ENCODE results near the gene ANAPC16.

ANAPC16 gene

GRCh38 chr10:72272689-72273409 is 57.0 kb downstream of the ANAPC16 start:
- peaks cover 3% of the 10 kb centered on the region; the same call in 1 of the 2 replicates for H3K36me3 ChIP-seq (ENCODE audit: control insufficient read depth, insufficient read depth, low read length)
- no peak for DNase-seq (ENCODE audit: low read depth, low spot score)
- H3K4me3 ChIP-seq (ENCODE audit: low read length): peak overlapping the region; percentile 59; the same call in 1 of the 2 replicates
- H3K27ac ChIP-seq (ENCODE audit: low read length): no peak overlapping the region
- WGBS (ENCODE audit: insufficient coverage, insufficient read length): no CpG with 5 or more reads among the region's 28 CpGs
- no peaks in the 10 kb centered on the region for H3K9me3 ChIP-seq (ENCODE audit: control insufficient read depth, insufficient read depth, low read length)
- peaks cover 3% of the 10 kb centered on the region for H3K4me1 ChIP-seq (ENCODE audit: control insufficient read depth, insufficient read depth, low read length)
- no peaks in the 10 kb centered on the region for H3K27me3 ChIP-seq (ENCODE audit: control insufficient read depth, insufficient read depth, low read length)

DNA sequence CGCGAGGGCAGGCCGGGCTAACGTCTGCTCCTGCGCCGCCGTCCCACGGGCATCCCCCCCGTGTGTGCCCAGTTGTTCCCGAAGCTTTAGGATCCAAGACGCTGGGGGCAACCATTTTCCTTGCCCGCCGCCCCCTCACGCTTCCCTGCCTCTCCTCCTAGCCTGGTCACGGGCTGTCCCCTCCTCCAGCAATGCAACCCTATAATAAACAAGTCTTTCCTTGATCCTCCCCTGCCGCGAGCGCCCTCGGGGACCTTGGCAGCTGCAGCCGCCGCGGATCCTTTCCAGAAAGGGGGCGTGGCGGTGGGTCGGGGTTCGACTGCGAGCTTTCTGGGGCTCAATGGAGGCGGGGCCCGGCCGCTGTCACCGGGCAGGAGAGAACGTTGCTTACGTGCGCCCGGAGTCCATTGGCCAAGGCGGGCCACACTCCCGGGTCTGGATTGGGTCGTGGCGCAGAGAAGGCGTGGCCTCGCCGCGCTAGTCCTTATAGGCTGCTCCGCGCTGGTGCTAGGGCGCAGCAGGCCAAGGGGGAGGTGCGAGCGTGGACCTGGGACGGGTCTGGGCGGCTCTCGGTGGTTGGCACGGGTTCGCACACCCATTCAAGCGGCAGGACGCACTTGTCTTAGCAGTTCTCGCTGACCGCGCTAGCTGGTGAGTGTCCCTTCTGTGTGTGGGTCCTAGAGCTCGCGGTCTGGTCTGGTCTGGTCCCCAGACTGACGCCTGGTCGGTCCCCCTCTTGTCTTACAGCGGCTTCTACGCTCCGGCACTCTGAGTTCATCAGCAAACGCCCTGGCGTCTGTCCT is 57.8 kb downstream of the ANAPC16 start, which contains the start of gene DDIT4:
DDIT4 (plus strand) TSS at position 515 of the 803 bp plus-strand sequence. CDS start 293 bp downstream, outside the sequence.
- no CpG with 5 or more reads among the region's 67 CpGs for WGBS (ENCODE audit: insufficient coverage, insufficient read length)
- H3K27ac ChIP-seq (ENCODE audit: low read length): no peak within 1 kb of the TSS

GRCh38 chr10:72274213-72274729 is 58.5 kb downstream of the ANAPC16 start:
- H3K4me1 ChIP-seq (ENCODE audit: control insufficient read depth, insufficient read depth, low read length): peaks cover 3% of the 10 kb centered on the region
- no CpG with 5 or more reads among the region's 40 CpGs for WGBS (ENCODE audit: insufficient coverage, insufficient read length)
- H3K9me3 ChIP-seq (ENCODE audit: control insufficient read depth, insufficient read depth, low read length): no peaks in the 10 kb centered on the region
- no peak for DNase-seq (ENCODE audit: low read depth, low spot score)
- H3K4me3 ChIP-seq (ENCODE audit: low read length): peak overlapping the region; percentile 69
- no peaks in the 10 kb centered on the region for H3K27me3 ChIP-seq (ENCODE audit: control insufficient read depth, insufficient read depth, low read length)
- peaks cover 3% of the 10 kb centered on the region; the same call in 1 of the 2 replicates for H3K36me3 ChIP-seq (ENCODE audit: control insufficient read depth, insufficient read depth, low read length)
- no peak overlapping the region for H3K27ac ChIP-seq (ENCODE audit: low read length)

More for the DNA sequence above, 57.8 kb downstream of the ANAPC16 start, which contains the start of gene DDIT4:
- no peaks in the 10 kb centered on the region for H3K27me3 ChIP-seq (ENCODE audit: control insufficient read depth, insufficient read depth, low read length)
- peak within 1 kb of the TSS; percentile 69 for H3K4me3 ChIP-seq (ENCODE audit: low read length)
- H3K9me3 ChIP-seq (ENCODE audit: control insufficient read depth, insufficient read depth, low read length): no peaks in the 10 kb centered on the region
- H3K4me1 ChIP-seq (ENCODE audit: control insufficient read depth, insufficient read depth, low read length): peaks cover 3% of the 10 kb centered on the region
- peaks cover 3% of the 10 kb centered on the region; the same call in 1 of the 2 replicates for H3K36me3 ChIP-seq (ENCODE audit: control insufficient read depth, insufficient read depth, low read length)
- peak; percentile 98 for DNase-seq (ENCODE audit: low read depth, low spot score)

DNA sequence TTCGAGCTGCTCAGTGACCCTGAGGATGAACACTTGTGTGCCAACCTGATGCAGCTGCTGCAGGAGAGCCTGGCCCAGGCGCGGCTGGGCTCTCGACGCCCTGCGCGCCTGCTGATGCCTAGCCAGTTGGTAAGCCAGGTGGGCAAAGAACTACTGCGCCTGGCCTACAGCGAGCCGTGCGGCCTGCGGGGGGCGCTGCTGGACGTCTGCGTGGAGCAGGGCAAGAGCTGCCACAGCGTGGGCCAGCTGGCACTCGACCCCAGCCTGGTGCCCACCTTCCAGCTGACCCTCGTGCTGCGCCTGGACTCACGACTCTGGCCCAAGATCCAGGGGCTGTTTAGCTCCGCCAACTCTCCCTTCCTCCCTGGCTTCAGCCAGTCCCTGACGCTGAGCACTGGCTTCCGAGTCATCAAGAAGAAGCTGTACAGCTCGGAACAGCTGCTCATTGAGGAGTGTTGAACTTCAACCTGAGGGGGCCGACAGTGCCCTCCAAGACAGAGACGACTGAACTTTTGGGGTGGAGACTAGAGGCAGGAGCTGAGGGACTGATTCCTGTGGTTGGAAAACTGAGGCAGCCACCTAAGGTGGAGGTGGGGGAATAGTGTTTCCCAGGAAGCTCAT is 59.0 kb downstream of the ANAPC16 start:
- Histone ChIP-seq H3K36me3 (ENCODE audit: control insufficient read depth, insufficient read depth, low read length) (peaks cover 3% of the 10 kb centered on the region; the same call in 1 of the 2 replicates), H3K27ac (ENCODE audit: low read length) (no peak overlapping the region), H3K4me1 (ENCODE audit: control insufficient read depth, insufficient read depth, low read length) (peaks cover 3% of the 10 kb centered on the region), H3K4me3 (ENCODE audit: low read length) (peak overlapping the region; percentile 69; the same call in 1 of the 2 replicates), H3K27me3 (ENCODE audit: control insufficient read depth, insufficient read depth, low read length) (no peaks in the 10 kb centered on the region), H3K9me3 (ENCODE audit: control insufficient read depth, insufficient read depth, low read length) (no peaks in the 10 kb centered on the region)
- no CpG with 5 or more reads among the region's 26 CpGs for WGBS (ENCODE audit: insufficient coverage, insufficient read length)
- no peak for DNase-seq (ENCODE audit: low read depth, low spot score)

GRCh38 chr10:72275351-72276012 is 59.7 kb downstream of the ANAPC16 start:
- DNase-seq (ENCODE audit: low read depth, low spot score): no peak
- H3K27ac ChIP-seq (ENCODE audit: low read length): no peak overlapping the region
- no peaks in the 10 kb centered on the region for H3K9me3 ChIP-seq (ENCODE audit: control insufficient read depth, insufficient read depth, low read length)
- WGBS (ENCODE audit: insufficient coverage, insufficient read length): no CpG with 5 or more reads among the region's 12 CpGs
- peaks cover 3% of the 10 kb centered on the region for H3K4me1 ChIP-seq (ENCODE audit: control insufficient read depth, insufficient read depth, low read length)
- peak overlapping the region; percentile 69; the same call in 1 of the 2 replicates for H3K4me3 ChIP-seq (ENCODE audit: low read length)
- no peaks in the 10 kb centered on the region for H3K27me3 ChIP-seq (ENCODE audit: control insufficient read depth, insufficient read depth, low read length)
- peaks cover 3% of the 10 kb centered on the region; the same call in 1 of the 2 replicates for H3K36me3 ChIP-seq (ENCODE audit: control insufficient read depth, insufficient read depth, low read length)

DNA sequence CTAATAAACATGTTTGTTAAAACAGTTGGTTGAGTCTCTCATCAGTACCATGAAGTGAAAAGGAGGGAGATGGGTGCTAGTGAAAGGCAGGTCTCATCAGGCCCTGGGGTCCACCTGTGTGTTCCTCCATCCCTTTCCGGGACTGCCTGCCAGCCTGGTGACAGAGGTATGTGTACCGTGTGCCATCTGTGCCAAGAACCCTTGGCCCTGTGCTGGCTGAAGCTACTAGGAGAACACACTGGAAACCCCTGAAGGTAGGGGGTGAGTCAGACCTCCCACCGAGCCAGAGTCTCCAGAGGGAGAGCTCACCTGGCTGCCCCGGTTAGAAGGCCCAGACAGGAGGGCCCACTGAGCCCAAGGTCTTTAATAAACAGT is 60.2 kb downstream of the ANAPC16 start:
- H3K27ac ChIP-seq (ENCODE audit: low read length): no peak overlapping the region

DNA sequence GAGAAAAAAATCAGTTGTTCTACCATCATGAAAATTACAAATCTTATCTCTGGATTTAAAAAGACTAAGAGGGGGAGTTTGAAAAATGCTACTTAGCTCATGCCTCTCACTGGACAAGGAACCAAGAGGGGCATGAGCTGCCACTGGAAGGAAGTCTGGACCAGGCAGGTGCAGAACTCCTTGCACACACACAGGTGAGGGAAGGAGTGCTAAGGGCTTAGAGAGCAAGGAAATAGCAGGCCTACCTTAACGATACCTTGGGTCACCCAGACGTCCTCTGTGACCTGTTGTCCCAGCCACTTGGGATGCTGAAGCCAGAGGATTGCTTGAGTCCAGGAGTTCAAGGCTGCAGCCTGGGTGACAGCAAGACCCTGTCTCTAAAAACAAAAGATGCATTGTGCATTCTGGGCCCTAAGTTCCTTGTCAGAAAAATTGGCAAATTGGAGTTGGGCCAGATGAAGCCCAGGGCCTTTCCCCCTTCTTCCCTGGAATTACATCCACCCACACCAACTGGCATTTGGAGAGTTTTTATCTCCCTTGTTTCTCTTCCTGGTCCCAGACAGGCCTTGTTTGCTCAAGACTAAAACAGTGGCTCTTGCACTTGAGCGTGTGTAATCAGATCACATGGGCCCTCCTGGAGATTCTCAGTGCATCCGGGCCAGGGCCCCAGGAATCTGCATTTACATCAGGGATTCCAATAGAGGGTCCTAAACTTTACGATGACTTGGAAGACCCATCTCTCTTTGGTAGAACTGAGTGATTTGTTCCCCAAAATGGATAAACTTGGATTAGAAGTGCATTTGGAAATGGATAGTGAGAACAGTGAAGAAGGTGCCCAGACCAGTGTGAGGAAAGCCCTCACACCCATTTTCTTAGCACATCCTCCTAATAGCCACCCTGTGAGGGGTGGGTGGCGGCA is 60.9 kb downstream of the ANAPC16 start:
- H3K4me3 ChIP-seq (ENCODE audit: low read length): no peak overlapping the region
- DNase-seq (ENCODE audit: low read depth, low spot score): no peak
- H3K9me3 ChIP-seq (ENCODE audit: control insufficient read depth, insufficient read depth, low read length): no peaks in the 10 kb centered on the region
- WGBS (ENCODE audit: insufficient coverage, insufficient read length): no CpG with 5 or more reads among the region's 6 CpGs
- peaks cover 3% of the 10 kb centered on the region; the same call in 1 of the 2 replicates for H3K36me3 ChIP-seq (ENCODE audit: control insufficient read depth, insufficient read depth, low read length)
- no peaks in the 10 kb centered on the region for H3K27me3 ChIP-seq (ENCODE audit: control insufficient read depth, insufficient read depth, low read length)
- H3K27ac ChIP-seq (ENCODE audit: low read length): no peak overlapping the region
- peaks cover 3% of the 10 kb centered on the region for H3K4me1 ChIP-seq (ENCODE audit: control insufficient read depth, insufficient read depth, low read length)

More for the DNA sequence above, 60.2 kb downstream of the ANAPC16 start:
- no peaks in the 10 kb centered on the region for H3K27me3 ChIP-seq (ENCODE audit: control insufficient read depth, insufficient read depth, low read length)
- DNase-seq (ENCODE audit: low read depth, low spot score): no peak
- H3K36me3 ChIP-seq (ENCODE audit: control insufficient read depth, insufficient read depth, low read length): peaks cover 3% of the 10 kb centered on the region; the same call in 1 of the 2 replicates
- WGBS (ENCODE audit: insufficient coverage, insufficient read length): no CpG with 5 or more reads among the region's 4 CpGs
- H3K9me3 ChIP-seq (ENCODE audit: control insufficient read depth, insufficient read depth, low read length): no peaks in the 10 kb centered on the region
- H3K4me3 ChIP-seq (ENCODE audit: low read length): no peak overlapping the region
- H3K4me1 ChIP-seq (ENCODE audit: control insufficient read depth, insufficient read depth, low read length): peaks cover 3% of the 10 kb centered on the region

GRCh38 chr10:72277340-72277995 is 61.7 kb downstream of the ANAPC16 start:
- no CpG with 5 or more reads among the region's 5 CpGs for WGBS (ENCODE audit: insufficient coverage, insufficient read length)
- DNase-seq (ENCODE audit: low read depth, low spot score): no peak
- H3K36me3 ChIP-seq (ENCODE audit: control insufficient read depth, insufficient read depth, low read length): peaks cover 3% of the 10 kb centered on the region; the same call in 1 of the 2 replicates
- H3K27me3 ChIP-seq (ENCODE audit: control insufficient read depth, insufficient read depth, low read length): no peaks in the 10 kb centered on the region
- H3K9me3 ChIP-seq (ENCODE audit: control insufficient read depth, insufficient read depth, low read length): no peaks in the 10 kb centered on the region
- H3K27ac ChIP-seq (ENCODE audit: low read length): no peak overlapping the region
- no peak overlapping the region for H3K4me3 ChIP-seq (ENCODE audit: low read length)
- peaks cover 3% of the 10 kb centered on the region for H3K4me1 ChIP-seq (ENCODE audit: control insufficient read depth, insufficient read depth, low read length)
